Prostate gland (tissue), 2 donors: ENCODE data around the gene FTMT.

Source experiments
- POLR2A ChIP-seq: fragments of 450-650 bp; IDR thresholded peaks from one replicate; pipeline ENCODE4 v1.6.1; 2016; ENCODE audit warnings: antibody characterized with exemption, mild to moderate bottlenecking
- POLR2AphosphoS5 ChIP-seq: sonication (generic); formaldehyde crosslinking; IDR thresholded peaks from one replicate; pipeline ENCODE4 v1.6.1; 2017; ENCODE audit warnings: antibody characterized with exemption
- TF ChIP-seq, protein P1 (sequence below), 4 experiments: fragments of 200-600 bp in 2 of 4; fragments of 450-650 bp in 2 of 4; sonication (generic) in 2 of 4; IDR thresholded peaks; 1 replicate in 3 of 4; 2 replicates in 1 of 4; pipeline ENCODE4 v1.5.1; 2016 to 2019; ENCODE audit warnings: antibody characterized with exemption in 4 of 4, mild to moderate bottlenecking in 2 of 4, moderate library complexity in 2 of 4

DNA sequence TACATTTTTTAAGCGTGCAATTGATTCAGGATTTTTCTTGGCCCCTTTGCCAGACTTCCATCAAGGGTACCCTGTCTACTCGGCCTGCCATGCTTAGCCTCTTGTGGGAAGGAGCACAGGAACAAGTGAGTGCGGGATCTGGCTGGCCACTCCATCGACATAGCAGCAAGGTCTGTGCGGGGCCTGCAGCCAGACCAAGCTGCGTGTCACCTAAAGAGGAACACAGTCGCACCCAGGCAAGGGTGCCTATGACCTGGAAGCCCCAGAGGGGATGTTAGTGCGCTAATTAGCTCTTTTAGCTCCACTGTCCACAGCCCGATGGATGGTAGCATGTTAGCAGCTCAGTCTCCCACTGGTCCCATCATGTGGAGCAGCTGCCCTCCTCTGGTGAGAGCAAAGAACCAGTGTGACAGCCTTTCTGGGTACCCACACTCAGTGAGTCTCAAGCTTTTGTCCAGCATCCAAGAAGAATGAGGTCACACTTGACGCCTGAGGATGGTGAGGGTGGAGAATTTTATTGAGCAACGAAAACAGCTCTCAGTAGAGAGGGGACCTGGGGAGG, 38.7 kb downstream of the FTMT start:
- TF ChIP-seq, protein P1, sequence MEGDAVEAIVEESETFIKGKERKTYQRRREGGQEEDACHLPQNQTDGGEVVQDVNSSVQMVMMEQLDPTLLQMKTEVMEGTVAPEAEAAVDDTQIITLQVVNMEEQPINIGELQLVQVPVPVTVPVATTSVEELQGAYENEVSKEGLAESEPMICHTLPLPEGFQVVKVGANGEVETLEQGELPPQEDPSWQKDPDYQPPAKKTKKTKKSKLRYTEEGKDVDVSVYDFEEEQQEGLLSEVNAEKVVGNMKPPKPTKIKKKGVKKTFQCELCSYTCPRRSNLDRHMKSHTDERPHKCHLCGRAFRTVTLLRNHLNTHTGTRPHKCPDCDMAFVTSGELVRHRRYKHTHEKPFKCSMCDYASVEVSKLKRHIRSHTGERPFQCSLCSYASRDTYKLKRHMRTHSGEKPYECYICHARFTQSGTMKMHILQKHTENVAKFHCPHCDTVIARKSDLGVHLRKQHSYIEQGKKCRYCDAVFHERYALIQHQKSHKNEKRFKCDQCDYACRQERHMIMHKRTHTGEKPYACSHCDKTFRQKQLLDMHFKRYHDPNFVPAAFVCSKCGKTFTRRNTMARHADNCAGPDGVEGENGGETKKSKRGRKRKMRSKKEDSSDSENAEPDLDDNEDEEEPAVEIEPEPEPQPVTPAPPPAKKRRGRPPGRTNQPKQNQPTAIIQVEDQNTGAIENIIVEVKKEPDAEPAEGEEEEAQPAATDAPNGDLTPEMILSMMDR (IDR thresholded peaks at IDR 0.05): no peak
- TF ChIP-seq POLR2A: no peak
- TF ChIP-seq POLR2AphosphoS5: no peak
